ENCODE data around the gene GRIK5.

Gene GRIK5

DNA sequence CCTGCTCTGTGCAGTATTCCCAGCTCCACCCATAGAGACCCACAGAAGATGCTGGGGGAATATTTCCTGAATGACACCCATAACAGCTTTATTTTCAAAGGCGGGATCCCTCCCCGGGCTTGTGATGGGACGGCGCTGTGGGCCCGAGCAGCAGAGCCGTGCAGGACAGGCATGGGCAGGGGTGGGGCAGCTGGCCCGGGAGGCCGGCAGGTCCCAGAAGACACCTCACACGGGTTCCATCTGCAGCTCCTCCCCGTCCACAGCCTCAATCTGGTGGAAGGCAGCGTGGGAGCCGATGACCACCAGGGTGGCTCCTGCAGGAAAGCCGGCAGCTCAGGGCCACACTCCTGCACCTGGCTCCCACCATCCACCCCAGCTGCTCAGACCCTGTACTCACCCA is 113.4 kb downstream of the GRIK5 start:
- DNase-seq (ENCODE audit: low read depth in 2 of 2) = no peak

GRCh38 chr19:41955521-41955920 is 114.5 kb downstream of the GRIK5 start:
- no peak for DNase-seq (ENCODE audit: low read depth in 2 of 2)

DNA sequence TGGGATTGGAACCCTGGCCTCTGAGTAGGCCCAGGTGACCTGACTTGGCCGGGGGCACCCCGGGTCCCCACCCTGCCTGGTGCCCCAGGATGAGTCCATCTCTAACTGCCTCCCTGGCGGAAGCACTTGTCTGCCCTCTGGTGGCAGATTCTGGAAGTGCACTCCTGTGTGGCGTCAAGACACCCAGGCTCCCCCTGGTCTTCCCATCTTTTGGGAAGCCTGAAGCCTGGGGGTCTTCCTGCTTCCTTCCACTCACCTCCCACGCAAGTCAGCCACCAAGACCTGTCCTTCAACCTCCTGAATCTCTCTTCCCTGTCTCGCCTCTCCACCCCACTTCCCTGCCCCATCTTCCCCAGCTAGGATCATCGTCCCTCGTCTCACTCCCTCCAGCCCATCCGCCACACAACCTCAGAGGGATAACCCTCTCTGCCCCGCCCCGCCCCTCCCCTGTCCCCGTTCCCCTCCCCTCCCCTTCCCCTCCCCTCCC is 118.3 kb downstream of the GRIK5 start:
- DNase-seq (ENCODE audit: low read depth in 2 of 2) = no peak
